Liver (tissue), 9 donors: ENCODE results near the gene ENTHD1. TPM values are rescaled to one million over a fixed set of nuclear protein-coding genes. Genes with fewer than 3 reads are reported as not detected.

ENCODE experiments used
- DNase-seq: peaks from one replicate; pipeline ENCODE4 v3.0.0-alpha.2; 2017; ENCODE audit warnings: low spot score
- H3K27ac ChIP-seq, 2 donors: one replicate each; pipeline ENCODE4 v1.7.0; 2013; ENCODE audit warnings: inconsistent platforms in 2 of 2, low read length in 2 of 2, control low read depth in 1 of 2, low read depth in 1 of 2, mild to moderate bottlenecking in 1 of 2
- H3K27me3 ChIP-seq, 4 donors: one replicate each; pipeline versions ENCODE4 v1.6.1 to v1.7.0; 2013; ENCODE audit warnings: low read length in 3 of 4, inconsistent platforms in 1 of 4, mild to moderate bottlenecking in 1 of 4, moderate library complexity in 1 of 4; ENCODE audit not compliant: control insufficient read depth in 4 of 4, insufficient read depth in 4 of 4
- H3K36me3 ChIP-seq, 4 donors: one replicate each; pipeline versions ENCODE4 v1.6.1 to v1.7.0; 2013; ENCODE audit warnings: low read length in 3 of 4, mild to moderate bottlenecking in 3 of 4, low read depth in 1 of 4, moderate library complexity in 1 of 4; ENCODE audit not compliant: control insufficient read depth in 4 of 4, insufficient read depth in 3 of 4
- H3K4me1 ChIP-seq, 4 donors: one replicate each; pipeline versions ENCODE4 v1.6.1 to v1.7.0; 2013; ENCODE audit warnings: low read length in 3 of 4, mild to moderate bottlenecking in 3 of 4, moderate library complexity in 1 of 4; ENCODE audit not compliant: control insufficient read depth in 4 of 4, insufficient read depth in 4 of 4
- H3K4me3 ChIP-seq, 3 donors: one replicate each; pipeline versions ENCODE4 v1.6.1 to v1.7.0; 2013; ENCODE audit warnings: low read length in 3 of 3, control low read depth in 1 of 3, low read depth in 1 of 3, mild to moderate bottlenecking in 1 of 3
- H3K9ac ChIP-seq, 2 donors: one replicate each; pipeline ENCODE4 v1.7.0; 2013; ENCODE audit warnings: low read length in 2 of 2, mild to moderate bottlenecking in 2 of 2, moderate library complexity in 2 of 2, control low read depth in 1 of 2, low read depth in 1 of 2
- H3K9me3 ChIP-seq, 4 donors: one replicate each; pipeline versions ENCODE4 v1.6.1 to v1.7.0; 2013; ENCODE audit warnings: low read length in 3 of 4; ENCODE audit not compliant: control insufficient read depth in 4 of 4
- EGR1 ChIP-seq, 2 donors: IDR thresholded peaks; 2 replicates each; pipeline ENCODE4 v1.6.1; 2016 to 2018; ENCODE audit warnings: antibody characterized with exemption in 2 of 2, low read depth in 2 of 2
- FOXA1 ChIP-seq: IDR thresholded peaks from 2 replicates; pipeline ENCODE4 v1.6.1; 2016; ENCODE audit warnings: antibody characterized with exemption
- FOXA2 ChIP-seq: IDR thresholded peaks from 2 replicates; pipeline ENCODE4 v1.6.1; 2016; ENCODE audit warnings: antibody characterized with exemption
- HNF4A ChIP-seq, 2 donors: conservative IDR thresholded peaks; 2 replicates each; pipeline ENCODE4 v1.6.1; 2016; ENCODE audit warnings: antibody characterized with exemption in 2 of 2, mild to moderate bottlenecking in 2 of 2
- HNF4G ChIP-seq: IDR thresholded peaks from 2 replicates; pipeline ENCODE4 v1.6.1; 2016; ENCODE audit warnings: antibody characterized with exemption
- JUND ChIP-seq, 2 donors: IDR thresholded peaks; 2 replicates each; pipeline ENCODE4 v1.6.1; 2016; ENCODE audit warnings: antibody characterized with exemption in 2 of 2
- NR2F2 ChIP-seq: IDR thresholded peaks from 2 replicates; pipeline ENCODE4 v1.6.1; 2016; ENCODE audit warnings: antibody characterized with exemption
- RAD21 ChIP-seq, 2 donors: IDR thresholded peaks; 2 replicates each; pipeline ENCODE4 v1.6.1; 2016; ENCODE audit warnings: antibody characterized with exemption in 2 of 2, mild to moderate bottlenecking in 2 of 2
- RXRA ChIP-seq, 2 donors: IDR thresholded peaks; 2 replicates each; pipeline ENCODE4 v1.6.1; 2017 to 2018; ENCODE audit warnings: antibody characterized with exemption in 2 of 2, mild to moderate bottlenecking in 1 of 2
- SP1 ChIP-seq: IDR thresholded peaks from 2 replicates; pipeline ENCODE4 v1.6.1; 2018; ENCODE audit warnings: antibody characterized with exemption, mild to moderate bottlenecking
- TAF1 ChIP-seq: conservative IDR thresholded peaks from 2 replicates; pipeline ENCODE4 v1.6.1; 2016; ENCODE audit warnings: antibody characterized with exemption, mild to moderate bottlenecking
- YY1 ChIP-seq: IDR thresholded peaks from 2 replicates; pipeline ENCODE4 v1.6.1; 2016; ENCODE audit warnings: antibody characterized with exemption, mild to moderate bottlenecking
- WGBS: extraction: QIAGEN DNeasy Blood & Tissue Kit; methylation state at CpG from one replicate; pipeline ENCODE4 v1.1.7; 2013; 5-methylcytosine and 5-hydroxymethylcytosine counted together
- polyA plus RNA-seq, 2 donors: library from polyadenylated mRNA; stranded (reverse) in 1 of 2; unstranded in 1 of 2; fragments of 200-250 nt in 1 of 2; fragments of >200 nt in 1 of 2; fragmentation: Nextera tagmentation in 1 of 2; extraction: Ambion mirVana in 1 of 2; gene quantifications; one replicate each; pipeline versions ENCODE4 v1.2.1 to v1.2.3, GENCODE V29; 2013 to 2015
- total RNA-seq, 2 donors: library from RNA; depleted of rRNA; stranded (reverse); fragments of >200 nt; gene quantifications; one replicate each; pipeline ENCODE4 v1.2.3, GENCODE V29; 2014
- TF ChIP-seq, protein P1 (sequence below): IDR thresholded peaks from 2 replicates; pipeline ENCODE4 v1.6.1; 2016; ENCODE audit warnings: antibody characterized with exemption, mild to moderate bottlenecking
- TF ChIP-seq, protein P2 (sequence below): IDR thresholded peaks from 2 replicates; pipeline ENCODE4 v1.6.1; 2016; ENCODE audit warnings: antibody characterized with exemption
- TF ChIP-seq, protein P3 (sequence below): IDR thresholded peaks from 2 replicates; pipeline ENCODE4 v1.6.1; 2016; ENCODE audit warnings: antibody characterized with exemption
- TF ChIP-seq, protein P4 (sequence below): fragments of 150-350 bp; IDR thresholded peaks from 2 replicates; pipeline ENCODE4 v1.5.1; 2017; ENCODE audit warnings: improper control_type of control experiment, low read depth, low read length; ENCODE audit not compliant: missing input control
- TF ChIP-seq, protein P5 (sequence below): IDR thresholded peaks from 2 replicates; pipeline ENCODE4 v1.6.1; 2016; ENCODE audit warnings: antibody characterized with exemption
- donor health status: healthy.
- donor health status: healthy.
- donor health status: healthy.
- donor health status: healthy.
- donor health status: healthy.

ENTHD1 gene
- total and polyA plus RNA-seq, 4 donors, result not detected

DNA sequence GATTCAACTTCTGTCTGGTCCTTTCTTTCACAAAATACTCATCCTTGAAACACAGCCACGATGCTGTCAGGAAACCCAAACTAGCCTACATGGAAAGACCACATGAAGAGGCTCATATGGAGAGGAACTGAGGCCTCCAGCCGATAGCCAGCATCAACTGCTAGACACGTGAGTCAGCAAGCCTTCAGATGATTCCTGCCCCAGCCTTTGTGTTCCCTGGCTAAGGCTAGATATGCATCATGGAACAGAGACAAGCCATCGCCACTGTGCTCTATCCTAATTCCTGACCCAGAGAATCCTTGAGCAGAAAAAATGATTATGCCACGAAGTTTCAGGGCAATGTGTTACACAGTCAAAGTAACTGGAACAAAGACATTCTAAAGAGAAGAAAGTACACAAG, 75.5 kb downstream of the ENTHD1 start:
- WGBS, result 49% methylated on average over 5 of the region's 5 CpGs
- no peaks in the 10 kb centered on the region for H3K9me3 ChIP-seq
- H3K27me3 ChIP-seq, result peaks cover 0 to 5% (median 0%) of the 10 kb centered on the region in 4 donors
- no peaks in the 10 kb centered on the region for H3K4me1 ChIP-seq
- no peaks in the 10 kb centered on the region for H3K36me3 ChIP-seq
- no peak for DNase-seq
- H3K9ac ChIP-seq, result no peak overlapping the region
- TF ChIP-seq EGR1 (IDR thresholded peaks at IDR 0.05; ENCODE audit: low read depth in 2 of 2) (no peak), NR2F2 (no peak), FOXA1 (no peak), TAF1 (no peak), YY1 (no peak), RXRA (IDR thresholded peaks at IDR 0.05) (no peak)
- TF ChIP-seq, protein P1, sequence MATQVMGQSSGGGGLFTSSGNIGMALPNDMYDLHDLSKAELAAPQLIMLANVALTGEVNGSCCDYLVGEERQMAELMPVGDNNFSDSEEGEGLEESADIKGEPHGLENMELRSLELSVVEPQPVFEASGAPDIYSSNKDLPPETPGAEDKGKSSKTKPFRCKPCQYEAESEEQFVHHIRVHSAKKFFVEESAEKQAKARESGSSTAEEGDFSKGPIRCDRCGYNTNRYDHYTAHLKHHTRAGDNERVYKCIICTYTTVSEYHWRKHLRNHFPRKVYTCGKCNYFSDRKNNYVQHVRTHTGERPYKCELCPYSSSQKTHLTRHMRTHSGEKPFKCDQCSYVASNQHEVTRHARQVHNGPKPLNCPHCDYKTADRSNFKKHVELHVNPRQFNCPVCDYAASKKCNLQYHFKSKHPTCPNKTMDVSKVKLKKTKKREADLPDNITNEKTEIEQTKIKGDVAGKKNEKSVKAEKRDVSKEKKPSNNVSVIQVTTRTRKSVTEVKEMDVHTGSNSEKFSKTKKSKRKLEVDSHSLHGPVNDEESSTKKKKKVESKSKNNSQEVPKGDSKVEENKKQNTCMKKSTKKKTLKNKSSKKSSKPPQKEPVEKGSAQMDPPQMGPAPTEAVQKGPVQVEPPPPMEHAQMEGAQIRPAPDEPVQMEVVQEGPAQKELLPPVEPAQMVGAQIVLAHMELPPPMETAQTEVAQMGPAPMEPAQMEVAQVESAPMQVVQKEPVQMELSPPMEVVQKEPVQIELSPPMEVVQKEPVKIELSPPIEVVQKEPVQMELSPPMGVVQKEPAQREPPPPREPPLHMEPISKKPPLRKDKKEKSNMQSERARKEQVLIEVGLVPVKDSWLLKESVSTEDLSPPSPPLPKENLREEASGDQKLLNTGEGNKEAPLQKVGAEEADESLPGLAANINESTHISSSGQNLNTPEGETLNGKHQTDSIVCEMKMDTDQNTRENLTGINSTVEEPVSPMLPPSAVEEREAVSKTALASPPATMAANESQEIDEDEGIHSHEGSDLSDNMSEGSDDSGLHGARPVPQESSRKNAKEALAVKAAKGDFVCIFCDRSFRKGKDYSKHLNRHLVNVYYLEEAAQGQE, result no peak
- TF ChIP-seq, protein P2, sequence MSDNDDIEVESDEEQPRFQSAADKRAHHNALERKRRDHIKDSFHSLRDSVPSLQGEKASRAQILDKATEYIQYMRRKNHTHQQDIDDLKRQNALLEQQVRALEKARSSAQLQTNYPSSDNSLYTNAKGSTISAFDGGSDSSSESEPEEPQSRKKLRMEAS, result no peak
- TF ChIP-seq, protein P3, sequence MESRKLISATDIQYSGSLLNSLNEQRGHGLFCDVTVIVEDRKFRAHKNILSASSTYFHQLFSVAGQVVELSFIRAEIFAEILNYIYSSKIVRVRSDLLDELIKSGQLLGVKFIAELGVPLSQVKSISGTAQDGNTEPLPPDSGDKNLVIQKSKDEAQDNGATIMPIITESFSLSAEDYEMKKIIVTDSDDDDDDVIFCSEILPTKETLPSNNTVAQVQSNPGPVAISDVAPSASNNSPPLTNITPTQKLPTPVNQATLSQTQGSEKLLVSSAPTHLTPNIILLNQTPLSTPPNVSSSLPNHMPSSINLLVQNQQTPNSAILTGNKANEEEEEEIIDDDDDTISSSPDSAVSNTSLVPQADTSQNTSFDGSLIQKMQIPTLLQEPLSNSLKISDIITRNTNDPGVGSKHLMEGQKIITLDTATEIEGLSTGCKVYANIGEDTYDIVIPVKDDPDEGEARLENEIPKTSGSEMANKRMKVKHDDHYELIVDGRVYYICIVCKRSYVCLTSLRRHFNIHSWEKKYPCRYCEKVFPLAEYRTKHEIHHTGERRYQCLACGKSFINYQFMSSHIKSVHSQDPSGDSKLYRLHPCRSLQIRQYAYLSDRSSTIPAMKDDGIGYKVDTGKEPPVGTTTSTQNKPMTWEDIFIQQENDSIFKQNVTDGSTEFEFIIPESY, result no peak
- no peak overlapping the region for H3K27ac ChIP-seq
- no peak overlapping the region for H3K4me3 ChIP-seq

DNA sequence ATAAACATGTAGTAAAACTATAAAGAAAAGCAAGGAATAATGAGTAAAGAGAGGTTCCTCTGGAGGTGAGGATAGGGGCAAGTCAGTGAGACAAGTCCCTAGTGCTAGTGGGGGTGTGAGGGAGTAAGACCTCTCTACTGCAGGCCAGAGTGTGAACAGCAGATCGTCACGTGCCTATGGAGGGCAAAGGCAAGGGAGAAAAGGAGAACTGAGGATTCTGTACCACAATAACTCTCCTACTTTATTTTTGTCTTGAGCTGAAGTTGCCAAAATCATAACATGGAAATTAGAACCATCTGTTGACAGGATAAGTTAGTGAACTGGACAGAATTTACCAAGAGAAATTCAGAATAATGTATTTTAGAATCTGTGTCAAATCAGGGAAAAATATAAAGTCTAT, 77.6 kb downstream of the ENTHD1 start:
- no peak overlapping the region for H3K9ac ChIP-seq
- no peaks in the 10 kb centered on the region for H3K9me3 ChIP-seq
- WGBS, result 43% methylated on average over 2 of the region's 2 CpGs
- no peaks in the 10 kb centered on the region for H3K4me1 ChIP-seq
- H3K27me3 ChIP-seq, result peaks cover 0 to 6% (median under 1%) of the 10 kb centered on the region in 4 donors
- no peak for TF ChIP-seq HNF4A (conservative IDR thresholded peaks at IDR 0.05)
- TF ChIP-seq RAD21 (IDR thresholded peaks at IDR 0.05), result no peak
- no peak for TF ChIP-seq RXRA (IDR thresholded peaks at IDR 0.05)
- no peak for TF ChIP-seq EGR1 (IDR thresholded peaks at IDR 0.05; ENCODE audit: low read depth in 2 of 2)
- no peak for TF ChIP-seq YY1
- TF ChIP-seq HNF4G, result no peak
- no peak for TF ChIP-seq SP1
- no peak for TF ChIP-seq JUND (IDR thresholded peaks at IDR 0.05)
- no peak for TF ChIP-seq FOXA2
- TF ChIP-seq, protein P4, sequence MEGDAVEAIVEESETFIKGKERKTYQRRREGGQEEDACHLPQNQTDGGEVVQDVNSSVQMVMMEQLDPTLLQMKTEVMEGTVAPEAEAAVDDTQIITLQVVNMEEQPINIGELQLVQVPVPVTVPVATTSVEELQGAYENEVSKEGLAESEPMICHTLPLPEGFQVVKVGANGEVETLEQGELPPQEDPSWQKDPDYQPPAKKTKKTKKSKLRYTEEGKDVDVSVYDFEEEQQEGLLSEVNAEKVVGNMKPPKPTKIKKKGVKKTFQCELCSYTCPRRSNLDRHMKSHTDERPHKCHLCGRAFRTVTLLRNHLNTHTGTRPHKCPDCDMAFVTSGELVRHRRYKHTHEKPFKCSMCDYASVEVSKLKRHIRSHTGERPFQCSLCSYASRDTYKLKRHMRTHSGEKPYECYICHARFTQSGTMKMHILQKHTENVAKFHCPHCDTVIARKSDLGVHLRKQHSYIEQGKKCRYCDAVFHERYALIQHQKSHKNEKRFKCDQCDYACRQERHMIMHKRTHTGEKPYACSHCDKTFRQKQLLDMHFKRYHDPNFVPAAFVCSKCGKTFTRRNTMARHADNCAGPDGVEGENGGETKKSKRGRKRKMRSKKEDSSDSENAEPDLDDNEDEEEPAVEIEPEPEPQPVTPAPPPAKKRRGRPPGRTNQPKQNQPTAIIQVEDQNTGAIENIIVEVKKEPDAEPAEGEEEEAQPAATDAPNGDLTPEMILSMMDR, result no peak
- no peak for TF ChIP-seq TAF1
- TF ChIP-seq, protein P2, result no peak
- TF ChIP-seq FOXA1, result no peak
- TF ChIP-seq, protein P3, result no peak
- TF ChIP-seq, protein P5, sequence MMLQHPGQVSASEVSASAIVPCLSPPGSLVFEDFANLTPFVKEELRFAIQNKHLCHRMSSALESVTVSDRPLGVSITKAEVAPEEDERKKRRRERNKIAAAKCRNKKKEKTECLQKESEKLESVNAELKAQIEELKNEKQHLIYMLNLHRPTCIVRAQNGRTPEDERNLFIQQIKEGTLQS, result no peak
- TF ChIP-seq NR2F2, result no peak
- TF ChIP-seq, protein P1, result no peak
- no peaks in the 10 kb centered on the region for H3K36me3 ChIP-seq
- DNase-seq, result no peak
- no peak overlapping the region for H3K4me3 ChIP-seq
- H3K27ac ChIP-seq, result no peak overlapping the region
